ENCODE data around the gene ATP6V0E1.
A peak's percentile ranks its signal among the peaks of the same experiment; 100 is the strongest.

The ATP6V0E1 gene

GRCh38 chr5:172956936-172957335 lies 26.6 kb upstream of the ATP6V0E1 start:
- peak; percentile 32 for DNase-seq

DNA sequence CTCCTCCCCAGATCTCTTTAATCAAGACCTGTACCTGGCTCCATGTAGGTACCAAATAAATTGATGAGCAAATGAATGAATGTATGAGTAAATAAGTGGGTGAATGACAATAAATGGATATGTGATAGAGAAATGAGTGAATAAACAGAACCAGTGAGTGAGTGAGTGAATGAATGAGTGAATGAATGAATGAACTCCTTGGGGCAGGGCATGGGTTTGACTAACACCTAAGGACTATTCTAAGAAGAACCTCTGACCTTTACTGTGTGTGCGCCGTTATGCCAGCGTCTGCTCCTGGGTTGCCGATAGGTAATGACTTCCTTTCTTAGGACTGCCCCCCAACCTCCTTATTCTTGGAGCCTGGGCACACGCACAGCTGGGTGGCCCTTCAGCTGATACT lies 26.1 kb upstream of the ATP6V0E1 start:
- no peak for DNase-seq

- DNase-seq, result peak; percentile 74
Observed at GRCh38 chr5:172958331-172959046, 25.1 kb upstream of the ATP6V0E1 start.

DNA sequence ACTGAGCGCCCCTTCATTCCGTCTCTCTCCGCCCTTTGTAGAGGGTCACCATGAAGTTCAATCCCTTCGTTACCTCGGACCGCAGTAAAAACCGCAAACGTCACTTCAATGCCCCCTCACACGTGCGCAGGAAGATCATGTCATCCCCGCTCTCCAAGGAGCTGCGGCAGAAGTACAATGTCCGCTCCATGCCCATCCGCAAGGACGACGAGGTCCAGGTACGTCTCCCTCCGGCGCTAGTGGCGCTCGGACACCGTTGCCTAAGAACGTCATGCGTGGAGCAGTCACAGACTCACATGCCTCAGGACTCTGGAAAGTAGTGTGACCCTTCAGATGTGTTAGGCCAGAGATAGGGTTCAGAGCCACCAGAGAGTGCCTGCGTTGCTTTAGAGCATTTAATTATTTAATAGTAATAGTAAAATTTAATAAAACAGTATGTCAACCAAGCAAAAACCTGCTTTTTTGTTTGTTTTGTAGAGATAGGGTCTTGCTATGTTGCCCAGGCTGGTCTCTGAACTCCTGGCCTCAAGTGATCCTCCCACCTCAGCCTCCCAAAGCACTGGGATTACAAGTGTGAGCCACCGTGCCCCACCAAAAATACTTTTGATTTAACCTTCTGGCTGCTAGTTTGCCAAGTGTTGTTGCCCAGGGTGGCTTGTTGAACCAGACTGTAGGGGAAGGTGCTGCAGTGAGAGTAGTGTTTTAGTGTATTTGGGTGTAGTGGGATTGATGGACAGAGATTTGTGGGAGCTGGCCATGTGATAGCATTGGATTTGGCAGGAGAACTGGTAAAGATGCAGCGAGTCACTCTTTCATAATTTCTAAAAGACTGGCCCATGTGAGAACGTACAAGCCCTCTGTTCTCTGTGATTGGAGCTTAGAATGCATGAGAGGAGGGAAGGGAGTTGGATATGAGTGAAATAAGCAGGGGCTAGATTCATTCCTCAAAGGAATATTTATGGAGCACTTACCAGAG lies 23.5 kb upstream of the ATP6V0E1 start:
- no peak for DNase-seq

DNA sequence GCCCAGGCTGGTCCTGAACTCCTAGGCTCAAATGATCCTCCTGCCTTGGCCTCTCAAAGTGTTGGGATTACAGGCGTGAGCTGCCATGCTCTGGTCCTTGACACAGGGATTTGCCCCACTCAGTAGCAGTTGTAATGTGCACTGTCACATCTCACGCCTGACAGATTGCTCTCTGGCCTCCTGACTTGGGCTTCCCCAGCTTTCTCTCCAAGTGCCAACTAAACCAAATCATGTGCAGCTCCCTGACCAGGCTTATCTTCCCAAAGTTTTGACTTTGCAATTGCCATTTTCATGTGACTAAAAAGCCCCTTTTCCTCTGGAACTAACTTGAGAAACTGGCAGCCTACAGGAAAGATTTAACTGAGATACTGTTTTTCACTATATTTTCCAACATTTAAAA lies 13.7 kb upstream of the ATP6V0E1 start:
- no peak for DNase-seq

GRCh38 chr5:172971482-172971881 lies 12.1 kb upstream of the ATP6V0E1 start:
- DNase-seq, result no peak

DNA sequence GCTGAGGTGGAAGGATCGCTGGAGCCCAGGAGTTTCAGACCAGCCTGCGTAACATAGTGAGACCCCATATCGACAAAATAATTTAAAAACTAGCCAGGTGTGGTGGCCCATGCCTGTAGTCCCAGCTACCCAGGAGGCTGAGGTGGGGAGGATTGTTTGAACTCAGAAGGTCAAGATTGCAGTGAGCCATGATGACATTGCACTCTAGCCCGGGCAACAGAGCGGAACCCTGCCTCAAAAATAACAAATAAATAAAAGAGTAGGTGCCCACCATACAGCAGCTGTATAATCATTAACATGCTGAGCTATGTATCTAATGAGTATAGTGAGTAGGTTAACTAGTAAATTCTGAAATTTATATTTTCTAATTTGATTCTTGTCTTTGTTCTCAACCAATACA lies 11.0 kb upstream of the ATP6V0E1 start:
- no peak for DNase-seq

DNA sequence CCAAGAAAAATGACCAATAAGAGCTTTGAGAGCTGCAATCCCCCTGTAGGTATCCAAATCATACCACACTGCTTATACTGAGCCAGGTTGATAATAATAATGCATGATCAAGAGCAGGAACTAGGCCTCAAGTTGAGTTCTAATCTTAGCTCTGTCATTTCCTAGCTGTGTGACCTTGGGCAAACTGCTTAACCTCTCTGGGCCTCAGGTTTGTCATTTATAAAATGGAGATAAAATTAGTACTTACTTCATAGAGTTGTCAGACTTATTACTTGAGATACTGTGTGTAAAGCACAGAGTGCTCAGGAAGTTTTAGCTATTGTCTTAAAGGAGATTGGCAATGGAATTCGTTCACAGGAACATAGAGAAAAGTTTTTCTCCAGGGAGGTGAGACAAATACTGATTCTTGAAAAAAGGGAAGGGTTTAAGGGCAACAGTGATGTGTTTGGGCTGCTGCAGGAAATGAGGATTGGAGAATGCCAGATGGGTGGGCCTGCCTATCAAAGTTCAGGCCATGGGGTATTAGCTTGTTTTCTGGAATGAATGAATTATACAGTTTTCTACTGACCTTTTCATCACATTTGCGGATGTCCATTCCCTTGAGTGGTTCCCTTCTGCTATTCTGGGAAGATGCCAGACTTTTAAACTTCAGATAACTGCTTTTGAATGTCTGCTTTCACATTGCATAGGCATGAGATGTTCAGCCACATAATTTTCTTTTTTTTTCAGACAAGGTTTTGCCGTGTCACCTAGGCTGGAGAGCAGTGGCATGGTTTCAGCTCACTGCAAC lies 10.2 kb upstream of the ATP6V0E1 start:
- DNase-seq, result peak; percentile 70

DNA sequence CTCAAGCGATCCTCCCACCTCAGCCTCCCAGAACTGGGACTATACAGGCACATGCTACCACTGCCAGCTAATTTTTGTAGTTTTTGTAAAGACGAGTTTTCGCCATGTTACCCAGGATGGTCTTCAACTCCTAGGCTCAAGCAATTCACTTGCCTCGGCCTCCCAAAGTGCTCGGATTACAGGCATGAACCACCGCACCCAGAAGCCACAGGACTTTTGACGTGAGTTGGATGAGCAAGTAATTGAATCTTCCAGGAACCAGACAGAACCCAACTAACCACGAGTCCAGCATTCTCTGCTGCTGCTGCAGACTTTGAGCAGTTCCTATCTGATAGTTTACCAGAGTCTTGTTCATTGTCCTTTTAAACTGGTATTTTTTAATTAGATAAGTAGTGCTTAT lies 9.6 kb upstream of the ATP6V0E1 start:
- no peak for DNase-seq

GRCh38 chr5:172975289-172975688 lies 8.3 kb upstream of the ATP6V0E1 start:
- no peak for DNase-seq

GRCh38 chr5:172979778-172980177 lies 3.8 kb upstream of the ATP6V0E1 start:
- no peak for DNase-seq

DNA sequence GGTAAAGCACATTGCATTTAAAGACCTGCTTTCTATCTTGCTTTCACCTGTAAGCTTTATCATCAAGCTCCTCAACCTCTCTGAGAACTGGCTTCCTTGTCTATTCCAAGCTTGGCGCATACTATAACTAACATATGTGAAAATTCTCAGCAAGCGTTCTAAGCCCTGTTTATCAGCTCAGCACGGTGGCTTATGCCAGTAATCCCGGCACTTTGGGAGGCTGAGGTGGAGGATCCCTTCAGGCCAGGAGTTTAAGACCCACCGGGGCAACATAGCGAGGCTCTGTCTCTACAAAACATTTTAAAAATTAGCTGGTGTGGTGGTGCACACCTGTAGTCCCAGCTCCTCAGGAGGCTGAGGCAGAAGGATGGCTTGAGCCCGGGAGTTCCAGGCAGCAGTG lies 1.6 kb upstream of the ATP6V0E1 start:
- DNase-seq, result no peak

GRCh38 chr5:172984244-172984953 lies 828 bp downstream of the ATP6V0E1 start:
- peak; percentile 79 for DNase-seq

- DNase-seq, result no peak
Observed at GRCh38 chr5:172985596-172985995, 2.0 kb downstream of the ATP6V0E1 start.

DNA sequence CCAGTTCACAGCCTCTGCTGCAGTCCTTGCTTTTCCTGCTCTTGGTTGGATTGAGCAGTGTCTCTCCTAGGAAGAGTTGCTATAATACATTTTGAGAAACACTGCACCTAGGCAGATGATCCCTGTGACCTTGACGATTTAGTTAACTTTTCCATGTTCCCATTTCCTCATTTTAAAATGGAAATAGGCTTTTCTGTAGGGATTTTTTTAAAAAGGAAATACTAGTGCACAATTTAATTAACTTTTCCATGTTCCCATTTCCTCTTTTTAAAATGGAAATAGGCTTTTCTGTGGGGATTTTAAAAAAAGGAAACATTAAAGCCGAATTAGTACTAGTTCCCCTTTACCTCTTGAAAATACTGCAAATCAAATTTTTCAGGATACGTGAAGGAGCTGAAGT lies 4.7 kb downstream of the ATP6V0E1 start:
- no peak for DNase-seq

GRCh38 chr5:172990776-172991175 lies 7.2 kb downstream of the ATP6V0E1 start:
- DNase-seq, result no peak

DNA sequence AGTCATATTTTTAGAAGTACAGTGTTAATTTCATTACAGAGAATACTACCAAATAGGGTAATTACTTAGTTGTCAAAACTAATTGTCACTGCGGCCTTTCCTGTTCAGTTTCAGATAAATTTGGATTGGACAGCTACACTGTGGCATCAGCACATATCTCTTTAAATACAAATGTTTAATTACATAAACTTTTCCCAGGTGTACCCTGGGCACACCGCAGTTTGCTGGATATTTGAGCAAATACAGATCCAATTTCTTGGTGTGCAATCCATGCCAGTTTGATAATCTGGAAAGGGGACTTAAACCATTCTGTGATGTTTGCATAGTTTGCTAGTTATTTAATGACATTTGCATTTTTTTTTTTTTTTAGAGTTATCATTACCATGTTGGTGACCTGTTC lies 10.8 kb downstream of the ATP6V0E1 start:
- DNase-seq, result no peak

GRCh38 chr5:172999372-172999973 lies 15.9 kb downstream of the ATP6V0E1 start:
- DNase-seq, result no peak

GRCh38 chr5:172999974-173000373 lies 16.4 kb downstream of the ATP6V0E1 start:
- no peak for DNase-seq

GRCh38 chr5:173001229-173001841 lies 17.8 kb downstream of the ATP6V0E1 start:
- DNase-seq, result no peak

DNA sequence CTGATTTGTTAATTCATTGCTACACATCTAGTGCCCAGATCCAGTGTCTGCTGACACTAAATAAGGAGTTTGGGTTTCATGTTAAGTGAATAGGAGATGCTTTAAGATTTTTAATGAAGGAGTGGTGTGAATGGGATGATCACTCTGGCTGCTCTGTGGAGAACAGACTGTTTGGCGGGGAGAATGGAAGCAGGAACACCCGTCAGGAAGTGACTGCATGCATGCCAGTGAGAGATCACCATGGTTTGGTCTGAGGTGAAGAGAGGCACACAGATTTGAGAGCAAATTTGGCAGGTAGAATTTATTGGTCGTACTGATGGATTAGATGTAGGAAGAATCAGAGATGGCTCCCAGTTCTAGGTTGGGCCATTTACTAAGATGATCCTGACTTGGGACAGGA lies 19.8 kb downstream of the ATP6V0E1 start:
- no peak for DNase-seq
